ENCODE measurements around the gene MMADHC.

DNA sequence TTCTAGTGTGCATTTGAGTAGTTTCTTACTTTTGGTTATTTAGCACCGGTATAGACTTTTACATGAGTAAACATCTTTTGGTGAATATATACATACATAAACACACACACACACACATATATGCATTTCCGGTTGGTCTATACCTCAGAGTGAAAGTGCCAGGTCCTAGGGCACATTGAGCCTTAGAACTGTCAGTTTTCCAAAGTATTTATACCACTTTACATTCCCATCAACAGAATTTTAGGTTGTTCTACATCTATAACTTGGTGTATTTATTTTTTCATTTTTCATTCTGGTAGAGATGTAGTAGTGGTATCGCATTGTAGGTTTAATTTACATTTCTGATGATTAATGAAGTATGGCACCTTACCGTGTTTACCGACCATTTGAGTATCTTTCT is 22.6 kb downstream of the MMADHC start:
- TF ChIP-seq, protein P1, sequence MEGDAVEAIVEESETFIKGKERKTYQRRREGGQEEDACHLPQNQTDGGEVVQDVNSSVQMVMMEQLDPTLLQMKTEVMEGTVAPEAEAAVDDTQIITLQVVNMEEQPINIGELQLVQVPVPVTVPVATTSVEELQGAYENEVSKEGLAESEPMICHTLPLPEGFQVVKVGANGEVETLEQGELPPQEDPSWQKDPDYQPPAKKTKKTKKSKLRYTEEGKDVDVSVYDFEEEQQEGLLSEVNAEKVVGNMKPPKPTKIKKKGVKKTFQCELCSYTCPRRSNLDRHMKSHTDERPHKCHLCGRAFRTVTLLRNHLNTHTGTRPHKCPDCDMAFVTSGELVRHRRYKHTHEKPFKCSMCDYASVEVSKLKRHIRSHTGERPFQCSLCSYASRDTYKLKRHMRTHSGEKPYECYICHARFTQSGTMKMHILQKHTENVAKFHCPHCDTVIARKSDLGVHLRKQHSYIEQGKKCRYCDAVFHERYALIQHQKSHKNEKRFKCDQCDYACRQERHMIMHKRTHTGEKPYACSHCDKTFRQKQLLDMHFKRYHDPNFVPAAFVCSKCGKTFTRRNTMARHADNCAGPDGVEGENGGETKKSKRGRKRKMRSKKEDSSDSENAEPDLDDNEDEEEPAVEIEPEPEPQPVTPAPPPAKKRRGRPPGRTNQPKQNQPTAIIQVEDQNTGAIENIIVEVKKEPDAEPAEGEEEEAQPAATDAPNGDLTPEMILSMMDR (IDR thresholded peaks at IDR 0.05; ENCODE audit: insufficient read depth, low read depth, low read length): no peak
- TF ChIP-seq EZH2 (IDR thresholded peaks at IDR 0.05; ENCODE audit: insufficient read depth, low read length): no peak

Measured in astrocyte (in vitro differentiated cells and primary cell).